NT2/D1 (cell line): ENCODE measurements around the gene EREG.

Experiments
- DNase-seq: peaks from one replicate; pipeline ENCODE4 v3.0.0-alpha.2; 2011; ENCODE audit warnings: low read depth, low spot score
- H3K27me3 ChIP-seq: 2 replicates; pipeline ENCODE4 v1.6.0; 2011; ENCODE audit warnings: mild to moderate bottlenecking; ENCODE audit not compliant: insufficient read length, insufficient read depth
- H3K36me3 ChIP-seq: 2 replicates; pipeline ENCODE4 v1.6.1; 2011; ENCODE audit warnings: mild to moderate bottlenecking, low read length, mixed read lengths; ENCODE audit not compliant: insufficient read depth, insufficient read length
- H3K4me1 ChIP-seq: 2 replicates; pipeline ENCODE4 v1.5.1; 2011; ENCODE audit not compliant: insufficient read depth, insufficient read length
- H3K4me3 ChIP-seq: 2 replicates; pipeline ENCODE4 v1.5.1; 2011; ENCODE audit warnings: low read depth; ENCODE audit not compliant: insufficient read length
- H3K9ac ChIP-seq: 2 replicates; pipeline ENCODE4 v1.6.0; 2011; ENCODE audit warnings: low read depth; ENCODE audit not compliant: insufficient read length
- H3K9me3 ChIP-seq: 2 replicates; pipeline ENCODE4 v1.5.1; 2011; ENCODE audit warnings: mild to moderate bottlenecking, low read length; ENCODE audit not compliant: insufficient read depth
- SUZ12 ChIP-seq: IDR thresholded peaks from 2 replicates; pipeline ENCODE4 v1.6.1; 2011; ENCODE audit not compliant: insufficient read length, insufficient read depth; ENCODE audit errors: extremely low read depth
- YY1 ChIP-seq: IDR thresholded peaks from 2 replicates; pipeline ENCODE4 v1.6.1; 2011; ENCODE audit not compliant: insufficient read length, insufficient read depth
- ZNF274 ChIP-seq: IDR thresholded peaks from 2 replicates; pipeline ENCODE4 v1.6.1; 2011; ENCODE audit warnings: mild to moderate bottlenecking, low read depth, low read length

EREG gene

DNA sequence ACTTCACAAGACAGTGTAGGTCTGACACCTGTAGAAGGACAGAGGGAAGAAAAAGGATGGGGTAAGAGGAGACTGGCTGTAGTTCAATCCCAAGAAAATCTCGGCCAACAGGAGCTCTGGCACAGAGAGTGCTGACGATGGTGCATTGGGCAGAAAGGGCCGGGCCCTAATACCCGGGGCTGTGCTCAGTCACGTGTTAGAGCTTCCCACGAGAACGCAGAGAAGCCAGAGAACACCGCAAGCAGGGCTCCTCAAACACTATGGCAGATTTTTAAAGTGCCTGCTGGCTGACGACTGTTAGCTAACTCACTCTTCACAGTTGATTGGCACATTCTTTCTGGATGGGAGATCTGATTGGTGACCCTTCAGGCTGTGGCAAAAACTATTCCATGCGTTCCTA is 35.5 kb downstream of the EREG start:
- no peaks in the 10 kb centered on the region for H3K36me3 ChIP-seq
- H3K4me1 ChIP-seq = no peaks in the 10 kb centered on the region
- no peaks in the 10 kb centered on the region for H3K27me3 ChIP-seq
- TF ChIP-seq YY1 = no peak
- TF ChIP-seq ZNF274 = no peak
- TF ChIP-seq SUZ12 = no peak
- DNase-seq = no peak
- H3K4me3 ChIP-seq = no peak overlapping the region
- no peaks in the 10 kb centered on the region for H3K9me3 ChIP-seq
- H3K9ac ChIP-seq = no peak overlapping the region

DNA sequence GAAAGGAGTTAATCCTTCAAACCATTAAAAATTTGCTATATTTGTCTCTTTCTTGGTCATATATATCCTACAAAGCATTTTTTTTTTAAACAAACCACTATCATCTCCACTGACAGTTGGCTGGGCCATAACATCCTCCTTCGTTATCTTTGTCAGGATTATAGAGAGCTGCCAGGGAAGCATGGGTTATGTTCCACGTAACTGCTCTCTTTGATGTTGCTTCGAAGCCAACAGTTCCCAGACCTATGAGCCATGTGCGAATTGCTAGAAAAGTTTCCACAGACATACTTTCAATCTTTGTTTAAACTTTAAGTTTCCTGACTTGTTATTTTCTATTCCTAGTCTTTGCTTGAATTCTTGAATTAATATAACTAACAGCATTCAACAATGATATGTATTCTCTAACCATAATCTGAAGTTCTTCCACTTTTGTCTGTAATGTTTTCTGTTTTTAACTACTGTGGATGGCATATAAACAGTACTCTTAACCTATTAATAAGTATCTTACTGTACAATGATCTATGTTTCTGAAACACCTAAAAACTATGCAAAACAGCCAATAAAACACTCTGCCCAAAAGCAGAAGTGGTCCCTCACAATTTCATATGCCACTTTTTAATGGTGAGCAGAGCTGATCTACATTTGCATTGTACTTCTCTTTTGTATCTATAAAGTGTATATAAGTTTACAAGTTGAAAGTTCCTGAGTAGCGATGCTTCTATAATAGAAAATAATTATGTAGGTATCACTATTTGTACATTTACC is 37.9 kb downstream of the EREG start:
- no peak for DNase-seq
- Histone ChIP-seq H3K9me3 (no peaks in the 10 kb centered on the region), H3K27me3 (no peaks in the 10 kb centered on the region), H3K4me3 (no peak overlapping the region), H3K9ac (no peak overlapping the region), H3K4me1 (no peaks in the 10 kb centered on the region), H3K36me3 (no peaks in the 10 kb centered on the region)
- TF ChIP-seq ZNF274 (no peak), YY1 (no peak), SUZ12 (no peak)

DNA sequence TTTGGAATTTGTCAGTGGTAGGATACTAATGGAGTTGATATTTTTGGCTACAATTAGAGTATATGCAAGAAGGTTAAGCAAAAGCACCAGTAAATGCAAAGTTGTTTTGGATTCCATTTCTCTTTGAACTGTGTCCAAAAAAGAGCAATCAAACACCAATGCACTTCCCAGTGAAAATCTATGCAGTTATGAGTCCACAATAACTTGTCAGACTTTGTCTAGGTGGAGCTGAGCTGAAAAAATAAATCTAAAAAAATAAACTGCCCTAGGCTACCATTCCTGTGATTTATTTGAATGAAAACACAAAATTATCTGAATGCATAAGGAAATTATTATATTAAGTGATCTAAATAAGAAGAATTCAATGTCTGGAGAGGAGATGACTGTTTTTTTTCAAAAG is 42.9 kb downstream of the EREG start:
- no peak for DNase-seq
- Histone ChIP-seq H3K9ac (no peak overlapping the region), H3K36me3 (no peaks in the 10 kb centered on the region), H3K27me3 (no peaks in the 10 kb centered on the region), H3K4me1 (no peaks in the 10 kb centered on the region), H3K9me3 (no peaks in the 10 kb centered on the region), H3K4me3 (no peak overlapping the region)
- TF ChIP-seq YY1 (no peak), ZNF274 (no peak), SUZ12 (no peak)

DNA sequence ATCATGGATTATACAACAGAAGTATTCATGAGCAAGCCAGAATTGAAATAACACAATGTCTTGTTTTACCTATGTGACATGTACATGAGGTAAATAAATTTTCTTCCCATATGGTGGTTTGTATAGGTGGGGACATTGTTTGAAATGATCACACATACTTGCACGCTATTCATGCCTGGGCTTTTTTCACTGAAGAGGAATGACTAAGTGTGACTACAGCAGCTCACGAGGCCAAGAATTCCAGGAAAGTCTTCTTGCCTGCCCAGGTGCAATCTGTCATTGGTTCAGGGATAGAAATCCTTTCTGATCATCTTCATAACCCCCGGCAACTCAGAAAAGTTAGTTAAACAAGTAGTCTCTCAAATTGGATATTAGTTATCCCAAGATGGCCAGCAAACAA is 43.7 kb downstream of the EREG start:
- TF ChIP-seq SUZ12 = no peak
- TF ChIP-seq ZNF274 = no peak
- no peak for TF ChIP-seq YY1
- no peaks in the 10 kb centered on the region for H3K27me3 ChIP-seq
- H3K9me3 ChIP-seq = no peaks in the 10 kb centered on the region
- H3K36me3 ChIP-seq = no peaks in the 10 kb centered on the region
- H3K9ac ChIP-seq = no peak overlapping the region
- no peaks in the 10 kb centered on the region for H3K4me1 ChIP-seq
- no peak for DNase-seq
- H3K4me3 ChIP-seq = no peak overlapping the region

DNA sequence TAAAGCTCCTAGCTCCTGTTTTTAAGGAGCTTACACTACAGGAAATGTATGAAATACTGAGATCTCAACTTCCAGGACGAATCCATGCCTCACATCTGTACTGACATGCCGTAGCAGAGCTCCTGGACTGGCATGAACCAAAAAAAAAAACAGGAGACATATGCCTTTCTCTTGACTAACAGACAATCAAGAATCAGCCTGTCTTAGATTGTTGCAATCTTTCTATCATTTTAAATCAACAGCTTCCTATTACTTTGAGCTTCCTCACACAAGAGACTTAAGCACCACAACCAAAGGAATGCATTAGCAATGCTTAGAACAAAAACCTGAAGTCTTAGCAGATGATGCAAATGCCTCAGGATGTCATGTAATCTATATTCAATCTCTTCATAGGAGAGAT is 45.3 kb downstream of the EREG start:
- DNase-seq = no peak
- no peak overlapping the region for H3K9ac ChIP-seq

DNA sequence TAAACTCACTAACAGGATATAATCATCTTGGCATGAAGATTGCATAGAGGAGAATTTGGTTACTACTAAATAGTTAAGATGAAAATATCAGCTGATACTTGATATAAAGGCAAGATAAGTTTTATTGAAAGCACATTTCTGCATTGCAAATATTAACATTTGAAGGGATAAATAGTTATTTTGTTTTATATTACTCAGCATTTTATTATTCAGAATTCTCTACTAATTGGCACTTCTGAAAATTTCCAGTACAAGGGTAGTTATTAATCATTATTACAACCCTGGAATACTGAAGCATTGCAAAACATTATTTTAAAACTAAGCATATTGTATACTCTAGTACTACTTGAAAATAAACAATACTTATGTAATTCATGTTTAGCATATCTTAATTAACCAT is 47.3 kb downstream of the EREG start:
- Histone ChIP-seq H3K4me3 (no peak overlapping the region), H3K9me3 (no peaks in the 10 kb centered on the region), H3K27me3 (no peaks in the 10 kb centered on the region), H3K36me3 (no peaks in the 10 kb centered on the region), H3K9ac (no peak overlapping the region), H3K4me1 (no peaks in the 10 kb centered on the region)
- no peak for DNase-seq
- TF ChIP-seq YY1 = no peak

More for the DNA sequence above, 45.3 kb downstream of the EREG start:
- Histone ChIP-seq H3K4me1 (no peaks in the 10 kb centered on the region), H3K4me3 (no peak overlapping the region), H3K27me3 (no peaks in the 10 kb centered on the region), H3K9me3 (no peaks in the 10 kb centered on the region), H3K36me3 (no peaks in the 10 kb centered on the region)
- TF ChIP-seq ZNF274 (no peak), SUZ12 (no peak), YY1 (no peak)

DNA sequence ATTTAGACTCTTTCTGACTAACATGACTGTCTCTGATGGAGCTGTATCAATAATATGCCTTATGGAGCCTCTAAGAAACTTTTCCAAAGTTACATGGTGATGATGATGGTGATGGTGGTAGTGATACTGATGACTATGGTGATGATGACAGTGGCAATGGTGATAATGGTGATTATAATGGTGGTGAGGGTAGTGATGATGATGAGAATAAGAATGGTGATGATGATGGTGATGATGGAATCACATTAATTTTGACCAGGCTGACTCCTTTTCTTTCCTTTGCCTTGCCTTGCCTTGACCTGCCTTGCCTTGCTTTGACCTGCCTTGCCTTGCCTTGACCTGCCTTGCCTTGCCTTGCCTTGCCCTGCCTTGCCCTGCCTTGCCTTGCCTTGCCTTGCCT is 48.3 kb downstream of the EREG start:
- TF ChIP-seq ZNF274 (no peak), YY1 (no peak), SUZ12 (no peak)
- Histone ChIP-seq H3K4me1 (no peaks in the 10 kb centered on the region), H3K36me3 (no peaks in the 10 kb centered on the region), H3K4me3 (no peak overlapping the region), H3K9ac (no peak overlapping the region), H3K9me3 (no peaks in the 10 kb centered on the region), H3K27me3 (no peaks in the 10 kb centered on the region)
- DNase-seq = no peak
